IMR-90 (cell line): ENCODE measurements around the gene SRCIN1. TPM values are rescaled to one million over a fixed set of nuclear protein-coding genes. Genes with fewer than 3 reads are reported as not detected.

Source experiments
- ATAC-seq: fragments of 200-7000 bp; cut with Tn5 transposase; 2 replicates; pipeline ENCODE4 v1.9.1; 2020; ENCODE audit warnings: low read depth, mild to moderate bottlenecking, moderate library complexity
- BruUV-seq: library from RNA; stranded (reverse); fragments of 400-500 nt; replicated peaks from 2 replicates; lab custom pipeline; 2021; lab: Mats Ljungman, UMichigan
- CTCF ChIA-PET: fragments of 300-600 bp; formaldehyde crosslinking; extraction: SDS; loops from one replicate; lab custom pipeline; 2021; ENCODE audit warnings: antibody characterized with exemption; lab: Yijun Ruan, JAX
- POLR2A ChIA-PET: fragments of 300-600 bp; sonication (Branson Sonifier 250); formaldehyde crosslinking; loops from one replicate; lab custom pipeline; 2022; ENCODE audit warnings: antibody characterized with exemption; ENCODE audit not compliant: unreplicated experiment; lab: Charles Lee
- DNase-seq: peaks from one replicate; pipeline ENCODE4 v3.0.0; 2013
- H2AFZ ChIP-seq: replicated peaks from 2 replicates; pipeline ENCODE3; 2013; ENCODE audit warnings: low read length, mild to moderate bottlenecking; ENCODE audit not compliant: poor library complexity
- H2AK5ac ChIP-seq: 2 replicates; pipeline ENCODE4 v1.6.1; 2013; ENCODE audit warnings: low read depth, low read length, inconsistent platforms
- H2AK9ac ChIP-seq: replicated peaks from 2 replicates; pipeline ENCODE3; 2013; ENCODE audit warnings: mild to moderate bottlenecking, low read depth, low read length, moderate library complexity; ENCODE audit not compliant: poor library complexity
- H2BK120ac ChIP-seq: 2 replicates; pipeline ENCODE4 v1.6.1; 2013; ENCODE audit warnings: low read depth, low read length, inconsistent platforms
- H2BK15ac ChIP-seq: 3 replicates; pipeline ENCODE4 v1.6.1; 2013; ENCODE audit warnings: low read depth, low read length, inconsistent platforms
- H2BK20ac ChIP-seq: 2 replicates; pipeline ENCODE4 v1.6.1; 2013; ENCODE audit warnings: low read depth, mild to moderate bottlenecking, inconsistent platforms, low read length, moderate library complexity
- H2BK5ac ChIP-seq: 2 replicates; pipeline ENCODE4 v1.6.1; 2013; ENCODE audit warnings: mild to moderate bottlenecking, low read depth, low read length, inconsistent platforms; ENCODE audit not compliant: poor library complexity, severe bottlenecking
- H3K14ac ChIP-seq: replicated peaks from 2 replicates; pipeline ENCODE4 v1.6.1; 2013; ENCODE audit warnings: low read depth, low read length, inconsistent platforms
- H3K18ac ChIP-seq: 2 replicates; pipeline ENCODE4 v1.6.1; 2013; ENCODE audit warnings: low read depth, low read length, control low read depth
- H3K23ac ChIP-seq: 2 replicates; pipeline ENCODE4 v1.6.1; 2013; ENCODE audit warnings: low read depth, low read length, inconsistent platforms
- H3K27ac ChIP-seq: 2 replicates; pipeline ENCODE4 v1.5.1; 2013; ENCODE audit warnings: mild to moderate bottlenecking, control low read depth, low read length; ENCODE audit not compliant: insufficient read depth
- H3K27me3 ChIP-seq: 2 replicates; pipeline ENCODE4 v1.6.1; 2013; ENCODE audit warnings: low read length; ENCODE audit not compliant: control insufficient read depth, insufficient read depth
- H3K36me3 ChIP-seq: 2 replicates; pipeline ENCODE4 v1.6.1; 2013; ENCODE audit warnings: low read length, mixed read lengths; ENCODE audit not compliant: control insufficient read depth, insufficient read depth
- H3K4ac ChIP-seq: 2 replicates; pipeline ENCODE4 v1.6.1; 2013; ENCODE audit warnings: low read depth, low read length, inconsistent platforms
- H3K4me1 ChIP-seq: 2 replicates; pipeline ENCODE4 v1.6.1; 2013; ENCODE audit warnings: low read length, mixed read lengths; ENCODE audit not compliant: control insufficient read depth, insufficient read depth
- H3K4me2 ChIP-seq: 2 replicates; pipeline ENCODE4 v1.6.1; 2013; ENCODE audit warnings: low read depth, mild to moderate bottlenecking, control low read depth, low read length, moderate library complexity
- H3K4me3 ChIP-seq: 2 replicates; pipeline ENCODE4 v1.5.1; 2013; ENCODE audit warnings: low read depth, mild to moderate bottlenecking, control low read depth, low read length, moderate library complexity; ENCODE audit not compliant: insufficient read depth
- H3K56ac ChIP-seq: 2 replicates; pipeline ENCODE4 v1.6.1; 2013; ENCODE audit warnings: low read length, inconsistent platforms; ENCODE audit not compliant: insufficient read depth; ENCODE audit errors: extremely low read depth
- H3K79me1 ChIP-seq, 2 experiments: 2 replicates each; pipeline ENCODE4 v1.6.1; 2013; ENCODE audit warnings: low read length in 2 of 2, inconsistent platforms in 1 of 2, low read depth in 1 of 2
- H3K9ac ChIP-seq: 2 replicates; pipeline ENCODE4 v1.6.1; 2013; ENCODE audit warnings: low read depth, low read length, control low read depth
- H3K9me1 ChIP-seq: 2 replicates; pipeline ENCODE4 v1.6.1; 2013; ENCODE audit warnings: low read length, inconsistent platforms; ENCODE audit not compliant: insufficient read depth
- H3K9me3 ChIP-seq: 2 replicates; pipeline ENCODE4 v1.6.1; 2013; ENCODE audit warnings: low read length; ENCODE audit not compliant: control insufficient read depth, insufficient read depth
- H4K20me1 ChIP-seq: 2 replicates; pipeline ENCODE4 v1.6.1; 2013; ENCODE audit warnings: low read length, inconsistent platforms; ENCODE audit not compliant: insufficient read depth
- H4K5ac ChIP-seq: 2 replicates; pipeline ENCODE4 v1.6.1; 2013; ENCODE audit warnings: mild to moderate bottlenecking, low read depth, low read length, control low read depth
- H4K8ac ChIP-seq, 2 experiments: 2 replicates each; pipeline ENCODE4 v1.6.1; 2013; ENCODE audit warnings: low read depth in 2 of 2, low read length in 2 of 2, control low read depth in 1 of 2, inconsistent platforms in 1 of 2
- H4K91ac ChIP-seq: 2 replicates; pipeline ENCODE4 v1.6.1; 2013; ENCODE audit warnings: low read depth, low read length, inconsistent platforms; ENCODE audit not compliant: insufficient read depth
- CTCF ChIP-seq: conservative IDR thresholded peaks from 2 replicates; pipeline ENCODE4 v1.5.1; 2012; ENCODE audit warnings: mild to moderate bottlenecking, low read depth, low read length, improper control_type of control experiment
- MAFK ChIP-seq: IDR thresholded peaks from 2 replicates; pipeline ENCODE4 v1.6.1; 2012; ENCODE audit warnings: low read depth, low read length, improper control_type of control experiment
- MAZ ChIP-seq: IDR thresholded peaks from 2 replicates; pipeline ENCODE4 v1.6.1; 2012; ENCODE audit warnings: low read depth, mild to moderate bottlenecking, low read length, improper control_type of control experiment, moderate library complexity, borderline replicate concordance
- POLR2A ChIP-seq: IDR thresholded peaks from 2 replicates; pipeline ENCODE4 v1.6.1; 2012; ENCODE audit warnings: mild to moderate bottlenecking, low read depth, low read length
- RAD21 ChIP-seq: IDR thresholded peaks from 2 replicates; pipeline ENCODE4 v1.6.1; 2012; ENCODE audit warnings: low read length, improper control_type of control experiment
- RCOR1 ChIP-seq: IDR thresholded peaks from 2 replicates; pipeline ENCODE4 v1.6.1; 2012; ENCODE audit warnings: mild to moderate bottlenecking, low read length, improper control_type of control experiment; ENCODE audit not compliant: insufficient replicate concordance
- WGBS, 2 experiments: methylation state at CpG; one replicate each; pipeline versions ENCODE4 v1.1.5 to v1.1.7; 2013; ENCODE audit warnings: missing lambda C conversion rate in 2 of 2; ENCODE audit not compliant: insufficient read length in 1 of 2; ENCODE audit errors: extremely low coverage in 2 of 2; 5-methylcytosine and 5-hydroxymethylcytosine counted together
- dilution Hi-C: fragments of 300-500 bp; cut with HindIII; formaldehyde crosslinking; loops from one replicate; pipeline ENCODE4 v1.14.3; 2018; ENCODE audit warnings: low sequenced_read_pairs; ENCODE audit not compliant: unreplicated experiment
- in situ Hi-C: fragments of 300-500 bp; cut with MboI; formaldehyde crosslinking; loops from 3 replicates; pipeline ENCODE4 v1.14.3; 2019; ENCODE audit warnings: low sequenced_read_pairs, inconsistent platforms, mixed read lengths
- intact Hi-C: fragments of 100-400 bp; cut with micrococcal nuclease; formaldehyde crosslinking; loops from 2 replicates; pipeline ENCODE4 v1.10.0; 2022
- polyA plus RNA-seq, 3 experiments: library from polyadenylated mRNA; depleted of rRNA; stranded (reverse); fragments of >200 nt; gene quantifications; 2 replicates each; pipeline ENCODE4 v1.2.3, GENCODE V29; 2012; ENCODE audit warnings: low replicate concordance in 1 of 3
- total RNA-seq: library from RNA; depleted of rRNA; stranded (reverse); fragments of >200 nt; gene quantifications from 2 replicates; pipeline ENCODE4 v1.2.3, GENCODE V29; 2012

The SRCIN1 gene
- total and polyA plus RNA-seq, 2 of the 4 experiments (the other 2 are of a cell fraction) = not detected

- intact Hi-C loops = no loop called here
- no CpG with 5 or more reads among the region's 6 CpGs for WGBS, 2 experiments
Measured at GRCh38 chr17:38559880-38560230, 45.9 kb downstream of the SRCIN1 start.

More at GRCh38 chr17:38559880-38560230, 45.9 kb downstream of the SRCIN1 start:
- H2AK9ac ChIP-seq = no peak overlapping the region
- H2BK20ac ChIP-seq = no peak overlapping the region
- TF ChIP-seq RCOR1 = no peak
- TF ChIP-seq RAD21 = no peak
- TF ChIP-seq CTCF = no peak
- TF ChIP-seq MAFK = no peak
- no peak for TF ChIP-seq MAZ
- no peak for TF ChIP-seq POLR2A
- H3K27ac ChIP-seq = no peak overlapping the region
- no peak overlapping the region for H2BK15ac ChIP-seq
- H3K36me3 ChIP-seq = no peaks in the 10 kb centered on the region
- ChIA-PET POLR2A (no interaction called here), CTCF (no interaction called here)
- H2AFZ ChIP-seq = no peak overlapping the region
- DNase-seq (no peak), ATAC-seq (no peak)
- no peak overlapping the region for H2BK5ac ChIP-seq
- no peak overlapping the region for H2AK5ac ChIP-seq
- no peak overlapping the region for H4K8ac ChIP-seq
- no peak overlapping the region for H3K4me2 ChIP-seq
- H3K18ac ChIP-seq = no peak overlapping the region
- no peak overlapping the region for H3K14ac ChIP-seq
- no TSS peak for BruUV-seq
- H3K4me1 ChIP-seq = peaks cover 2% of the 10 kb centered on the region; the same call in 1 of the 2 replicates
- in situ Hi-C loops (loop anchor here (10.0 kb wide), 1 partner anchor 105 kb away; no protein-coding TSS in a partner anchor), dilution Hi-C loops (no loop called here)
- H3K27me3 ChIP-seq = peaks cover 71% of the 10 kb centered on the region
- H3K9me3 ChIP-seq = peaks cover 6% of the 10 kb centered on the region; the same call in 1 of the 2 replicates
- no peak overlapping the region for H3K56ac ChIP-seq
- no peak overlapping the region for H4K5ac ChIP-seq
- H3K23ac ChIP-seq = no peak overlapping the region
- no peak overlapping the region for H2BK120ac ChIP-seq
- H3K79me1 ChIP-seq = no peaks in the 10 kb centered on the region
- 0 out of 2 replicates have a peak, but pooled peaks cover 2% of the 10 kb centered on the region for H3K9me1 ChIP-seq
- H3K4ac ChIP-seq = no peak overlapping the region
- no peak overlapping the region for H3K9ac ChIP-seq
- no peak overlapping the region for H3K4me3 ChIP-seq
- peaks cover 8% of the 10 kb centered on the region; the same call in 1 of the 2 replicates for H4K20me1 ChIP-seq
- H4K91ac ChIP-seq = no peak overlapping the region
